IgD-negative memory B cell (primary cell): ENCODE results near the gene HIPK2. TPM values are rescaled to one million over a fixed set of nuclear protein-coding genes. Genes with fewer than 3 reads are reported as not detected.
A peak's percentile ranks its signal among the peaks of the same experiment; 100 is the strongest.

ENCODE experiments used
- H3K27ac Mint-ChIP-seq, 3 donors: one replicate each; pipeline ENCODE4 v1.8.0; 2020 to 2022; ENCODE audit warnings: mild to moderate bottlenecking in 3 of 3, mixed read lengths in 3 of 3, moderate library complexity in 1 of 3
- H3K27me3 Mint-ChIP-seq: one replicate; pipeline ENCODE4 v1.8.0; 2021; ENCODE audit warnings: mixed read lengths
- H3K36me3 Mint-ChIP-seq: one replicate; pipeline ENCODE4 v1.8.0; 2020; ENCODE audit warnings: mild to moderate bottlenecking, mixed read lengths
- H3K4me1 Mint-ChIP-seq, 3 donors: one replicate each; pipeline ENCODE4 v1.8.0; 2020 to 2022; ENCODE audit warnings: mixed read lengths in 3 of 3, mild to moderate bottlenecking in 1 of 3
- H3K4me3 Mint-ChIP-seq, 4 donors: one replicate each; pipeline ENCODE4 v1.8.0; 2020 to 2022; ENCODE audit warnings: mild to moderate bottlenecking in 4 of 4, mixed read lengths in 4 of 4, moderate library complexity in 3 of 4
- H3K9me3 Mint-ChIP-seq, 3 donors: one replicate each; pipeline ENCODE4 v1.8.0; 2020 to 2021; ENCODE audit warnings: mixed read lengths in 3 of 3, mild to moderate bottlenecking in 1 of 3
- polyA plus RNA-seq: library from polyadenylated mRNA; unstranded; fragments of 300-500 nt; fragmentation: Illumina TruSeq; gene quantifications from one replicate; pipeline ENCODE4 v1.2.3, GENCODE V29; 2021

HIPK2 gene
- polyA plus RNA-seq, 1 donor from 2014 or later = 5.5 TPM

DNA sequence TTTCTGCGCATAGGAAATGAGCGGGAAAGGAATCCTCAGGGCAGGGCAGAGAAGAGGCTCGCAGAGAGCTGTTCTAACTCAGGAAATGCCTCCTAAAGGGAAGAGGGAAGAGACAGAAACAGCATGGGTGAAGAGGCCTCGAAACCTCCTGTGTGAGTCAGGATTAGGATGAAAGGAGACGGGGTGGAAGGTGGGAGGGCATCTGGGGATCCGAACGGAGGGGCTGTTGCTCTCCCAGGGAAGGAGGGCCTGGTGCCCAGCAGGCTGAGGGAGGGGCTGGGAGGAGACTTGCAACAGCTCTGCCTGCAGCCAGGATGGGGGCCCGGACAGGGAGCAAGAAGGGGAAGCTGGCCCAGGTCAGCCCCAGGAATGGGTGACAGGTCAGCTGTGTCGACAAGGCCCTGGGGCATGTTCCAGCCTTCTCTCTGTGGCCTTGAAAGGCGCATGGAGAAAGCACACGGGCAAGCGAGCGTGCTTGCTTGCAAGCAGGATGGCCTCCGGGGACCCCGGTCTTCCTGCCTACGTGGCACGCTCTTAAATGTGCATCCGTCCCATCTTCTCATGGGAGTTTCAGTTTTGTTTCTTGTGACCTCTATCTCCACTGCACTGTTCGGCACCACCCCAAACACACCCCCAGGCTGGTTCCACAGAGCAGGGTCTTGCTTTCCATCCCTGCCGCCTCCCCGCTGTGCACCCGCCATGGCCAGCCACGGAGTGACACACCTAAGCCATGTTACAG lies 63.5 kb downstream of the HIPK2 start:
- peak overlapping the region; percentile 69 to 86 (median 78) for H3K4me3 Mint-ChIP-seq
- peaks cover 13 to 44% (median 40%) of the 10 kb centered on the region in 3 donors for H3K4me1 Mint-ChIP-seq
- H3K9me3 Mint-ChIP-seq = no peaks in the 10 kb centered on the region
- peak overlapping the region; percentile 96 to 97 (median 96) for H3K27ac Mint-ChIP-seq
- peaks cover 29% of the 10 kb centered on the region for H3K36me3 Mint-ChIP-seq
- no peaks in the 10 kb centered on the region for H3K27me3 Mint-ChIP-seq

DNA sequence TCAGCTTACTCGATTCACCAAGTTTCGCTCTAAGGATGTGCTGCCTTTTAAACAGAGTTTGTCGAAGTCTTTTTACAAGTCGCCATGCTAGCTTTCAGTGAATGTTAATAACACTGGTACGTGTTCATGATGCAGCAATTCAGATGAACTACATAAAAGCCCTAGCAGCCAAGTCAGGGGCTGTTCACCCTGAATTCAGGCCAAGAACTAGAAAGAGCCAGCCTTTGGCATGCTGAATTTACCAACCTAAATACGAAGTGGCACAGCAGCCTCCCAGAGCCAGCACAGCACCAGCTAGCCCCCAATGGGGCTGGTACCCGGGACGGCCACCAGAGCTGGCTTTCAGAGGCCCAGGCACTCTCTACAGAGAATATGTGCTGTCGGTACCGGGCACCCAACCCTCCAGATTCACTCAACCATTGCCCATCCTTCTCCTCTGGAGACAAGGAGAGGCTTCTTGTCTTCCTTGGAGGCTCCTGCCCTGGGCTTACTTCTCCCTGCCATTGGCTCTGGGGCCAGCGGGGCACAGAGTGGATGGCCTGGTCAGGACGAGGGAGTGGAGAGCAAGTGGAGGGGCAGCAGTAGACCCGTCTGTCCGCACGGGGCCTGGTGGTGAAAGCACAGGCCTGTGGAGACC lies 64.2 kb downstream of the HIPK2 start:
- Mint-ChIP-seq H3K9me3 (no peaks in the 10 kb centered on the region), H3K27me3 (no peaks in the 10 kb centered on the region), H3K4me3 (peak overlapping the region in 3 of 4 donors; percentile 69 to 84 (median 71)), H3K4me1 (peaks cover 13 to 48% (median 44%) of the 10 kb centered on the region in 3 donors), H3K27ac (peak overlapping the region; percentile 96 to 97 (median 96)), H3K36me3 (peaks cover 29% of the 10 kb centered on the region)

DNA sequence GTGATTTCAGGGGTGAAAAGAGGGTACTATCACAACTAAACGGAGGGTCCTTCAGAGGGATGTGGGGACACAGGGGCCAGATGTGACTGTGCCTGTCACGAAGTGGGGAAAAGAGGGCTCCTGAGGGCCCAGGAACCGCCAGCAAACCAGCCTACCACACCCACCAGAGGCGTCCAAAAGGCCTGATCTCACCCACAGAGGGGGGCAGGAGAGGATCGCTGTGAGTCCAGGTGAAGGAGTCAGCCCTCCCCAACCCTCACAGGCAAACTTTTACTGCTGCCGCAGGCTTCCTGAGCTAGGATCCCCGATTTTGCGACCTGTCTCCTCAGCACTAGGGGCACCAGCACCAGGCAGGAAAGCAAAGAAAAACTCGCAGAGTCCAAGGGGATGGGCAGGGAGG lies 64.7 kb downstream of the HIPK2 start:
- H3K4me1 Mint-ChIP-seq = peaks cover 13 to 54% (median 49%) of the 10 kb centered on the region in 3 donors
- H3K36me3 Mint-ChIP-seq = peaks cover 29% of the 10 kb centered on the region
- no peaks in the 10 kb centered on the region for H3K27me3 Mint-ChIP-seq
- H3K9me3 Mint-ChIP-seq = no peaks in the 10 kb centered on the region
- peak overlapping the region in 3 of 4 donors; percentile 7 to 87 (median 28) for H3K4me3 Mint-ChIP-seq
- peak overlapping the region in 2 of 3 donors; percentile 19 to 96 for H3K27ac Mint-ChIP-seq

DNA sequence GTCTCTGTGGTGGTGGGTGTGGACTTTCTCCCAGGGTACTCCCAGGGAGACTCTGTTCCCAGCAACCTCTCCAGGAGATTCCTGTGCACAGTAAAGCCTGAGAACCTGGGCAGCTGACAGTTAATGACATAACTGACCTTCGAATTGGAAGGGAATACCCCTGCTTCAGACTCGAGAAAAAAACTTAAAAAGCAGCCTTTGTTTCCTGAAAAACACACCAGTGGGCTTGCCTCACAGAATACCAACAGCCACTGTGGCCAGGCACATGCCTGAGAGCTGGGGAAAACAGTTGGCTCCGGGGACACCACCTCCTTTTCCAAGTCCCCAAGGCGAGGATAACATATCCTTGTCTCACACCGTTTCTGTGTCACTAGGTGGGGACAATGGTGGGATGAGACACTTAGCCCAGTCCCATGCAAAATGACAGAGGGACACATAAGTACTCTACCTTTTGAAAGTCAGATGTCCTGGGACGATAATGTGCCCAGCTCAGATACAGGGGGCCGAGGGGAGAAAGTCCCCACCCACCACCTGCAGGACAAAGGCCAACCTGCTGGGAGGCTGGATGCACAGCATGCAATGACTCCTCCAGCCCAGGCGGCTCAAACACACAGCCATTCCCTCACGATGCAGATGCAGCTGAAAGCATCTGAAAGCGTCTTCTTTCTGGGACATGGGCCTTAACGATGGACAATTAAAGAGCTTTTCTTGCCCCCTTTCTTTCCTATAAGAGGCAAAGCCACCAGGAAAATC lies 65.6 kb downstream of the HIPK2 start:
- Mint-ChIP-seq H3K27ac (peak overlapping the region in 1 of 3 donors; percentile 96), H3K9me3 (no peaks in the 10 kb centered on the region), H3K4me3 (peak overlapping the region in 2 of 4 donors; percentile 7 to 87), H3K27me3 (no peaks in the 10 kb centered on the region), H3K36me3 (peaks cover 29% of the 10 kb centered on the region), H3K4me1 (peaks cover 18 to 55% (median 55%) of the 10 kb centered on the region in 3 donors)

DNA sequence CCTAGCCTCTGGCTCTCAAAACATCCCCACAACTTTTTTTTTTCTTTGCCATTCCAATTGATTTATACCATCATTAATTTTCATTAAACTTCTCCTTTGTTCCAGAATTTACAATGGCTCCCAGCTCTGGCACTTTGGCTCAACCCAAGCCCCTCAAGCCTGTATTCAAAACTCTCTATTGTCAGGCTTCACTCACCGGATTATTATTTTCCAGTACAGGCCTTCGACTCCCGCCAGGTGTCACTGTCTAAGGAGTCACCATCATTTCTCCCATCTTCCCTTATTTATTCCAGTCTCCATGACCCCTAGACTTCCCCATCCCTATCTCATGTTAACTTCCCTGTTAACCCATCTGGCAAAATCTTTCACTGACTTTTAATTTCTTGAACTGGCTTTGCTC lies 67.8 kb downstream of the HIPK2 start:
- Mint-ChIP-seq H3K27me3 (no peaks in the 10 kb centered on the region), H3K4me3 (peak overlapping the region in 3 of 4 donors; percentile 3 to 69 (median 67)), H3K4me1 (peaks cover 18 to 52% (median 50%) of the 10 kb centered on the region in 3 donors), H3K36me3 (peaks cover 20% of the 10 kb centered on the region), H3K27ac (peak overlapping the region in 2 of 3 donors; percentile 63 to 91), H3K9me3 (no peaks in the 10 kb centered on the region)

DNA sequence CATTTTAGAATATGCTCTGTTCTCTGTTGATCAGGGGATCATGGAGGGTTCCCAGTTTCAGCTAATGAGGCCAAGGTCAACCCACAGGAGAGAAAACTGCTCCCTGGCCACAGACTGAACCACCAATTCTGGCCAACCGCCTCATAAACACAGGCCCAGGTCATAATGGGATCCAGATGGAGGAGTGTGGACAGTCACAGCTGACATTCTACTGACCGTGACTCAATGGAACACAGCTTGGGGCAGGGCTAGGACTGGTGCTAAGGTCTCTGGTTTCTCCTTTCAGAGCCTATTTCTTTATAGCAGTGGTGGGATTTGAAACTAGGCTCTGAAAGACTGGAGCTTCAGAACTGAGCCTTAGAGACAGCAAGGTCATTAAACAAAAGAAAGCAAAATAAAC lies 68.3 kb downstream of the HIPK2 start:
- no peaks in the 10 kb centered on the region for H3K9me3 Mint-ChIP-seq
- peaks cover 18% of the 10 kb centered on the region for H3K36me3 Mint-ChIP-seq
- H3K4me3 Mint-ChIP-seq = no peak overlapping the region
- peak overlapping the region; percentile 31 to 91 (median 77) for H3K27ac Mint-ChIP-seq
- H3K4me1 Mint-ChIP-seq = peaks cover 14 to 52% (median 46%) of the 10 kb centered on the region in 3 donors
- no peaks in the 10 kb centered on the region for H3K27me3 Mint-ChIP-seq

DNA sequence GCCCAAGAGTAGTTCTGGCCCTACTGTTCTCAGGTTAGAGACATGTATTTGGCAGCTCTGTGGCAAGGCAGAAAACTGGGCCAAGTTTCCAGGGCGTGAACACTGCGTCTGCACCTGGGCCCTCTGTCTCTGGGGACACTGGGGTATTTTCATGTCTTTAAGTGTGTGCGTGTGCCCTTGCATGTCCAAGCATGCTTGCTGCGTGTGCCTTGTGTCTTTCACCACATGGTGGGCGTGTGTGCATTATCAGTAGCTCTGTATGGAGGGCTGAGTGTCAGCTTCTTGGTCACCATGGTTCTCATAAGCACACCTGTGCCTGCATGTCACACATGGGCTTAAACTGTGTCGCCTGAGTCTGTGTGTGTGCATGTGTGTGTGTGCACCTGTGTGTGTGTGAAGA lies 69.3 kb downstream of the HIPK2 start:
- Mint-ChIP-seq H3K9me3 (no peaks in the 10 kb centered on the region), H3K4me3 (peak overlapping the region in 3 of 4 donors; percentile 0 to 81 (median 68)), H3K36me3 (peaks cover 17% of the 10 kb centered on the region), H3K27ac (peak overlapping the region; percentile 39 to 96 (median 91)), H3K27me3 (no peaks in the 10 kb centered on the region), H3K4me1 (peaks cover 11 to 50% (median 38%) of the 10 kb centered on the region in 3 donors)

DNA sequence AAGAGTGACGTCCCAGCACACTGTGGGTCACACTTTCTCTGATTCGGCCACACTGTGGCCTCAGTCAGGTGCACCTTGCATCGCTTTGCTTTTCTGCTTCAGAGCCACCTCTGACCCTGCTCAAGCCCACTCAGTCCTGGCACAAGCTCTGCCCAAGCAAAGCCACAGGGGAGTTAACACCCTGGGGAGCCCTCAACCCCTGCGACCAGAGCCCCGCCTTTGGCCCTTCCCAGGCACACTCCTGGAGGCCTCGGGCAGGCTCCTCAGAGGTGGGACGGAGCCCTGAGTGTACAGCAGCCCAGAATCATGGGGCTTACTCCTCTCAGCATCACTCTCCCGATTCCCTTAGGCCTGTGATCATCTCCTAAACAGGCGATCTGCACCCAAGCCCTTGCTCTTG lies 71.0 kb downstream of the HIPK2 start:
- Mint-ChIP-seq H3K36me3 (peaks cover 15% of the 10 kb centered on the region), H3K27ac (peak overlapping the region; percentile 52 to 96 (median 83)), H3K4me1 (peaks cover 21 to 56% (median 43%) of the 10 kb centered on the region in 3 donors)

DNA sequence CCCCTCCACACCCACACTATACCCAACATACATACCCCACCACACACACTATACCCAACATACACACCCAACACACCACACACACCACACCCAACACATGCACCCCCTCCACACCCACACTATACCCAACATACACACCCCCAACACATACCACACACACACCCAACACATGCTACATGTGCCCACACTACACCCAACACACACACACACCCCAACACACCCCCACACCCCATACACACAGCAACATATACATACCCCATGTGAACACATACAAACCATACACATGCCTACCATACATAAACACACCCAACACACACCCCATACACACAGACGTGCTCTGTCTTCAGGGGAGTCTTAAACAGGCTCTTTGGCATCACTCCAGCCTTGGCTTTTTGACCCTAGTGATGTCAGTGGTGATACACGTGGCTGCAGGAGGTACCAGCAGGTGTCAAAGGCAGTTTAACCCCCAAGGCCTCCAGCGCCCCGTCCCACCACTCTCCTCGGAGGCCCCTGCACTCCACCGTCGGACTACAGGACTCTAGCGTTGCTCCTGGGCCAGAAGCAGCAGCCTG lies 73.4 kb downstream of the HIPK2 start:
- H3K9me3 Mint-ChIP-seq = no peaks in the 10 kb centered on the region
- H3K36me3 Mint-ChIP-seq = peaks cover 9% of the 10 kb centered on the region
- H3K27me3 Mint-ChIP-seq = no peaks in the 10 kb centered on the region
- H3K4me3 Mint-ChIP-seq = peak overlapping the region in 2 of 4 donors; percentile 56 to 91
- peaks cover 32 to 63% (median 47%) of the 10 kb centered on the region in 3 donors for H3K4me1 Mint-ChIP-seq
- H3K27ac Mint-ChIP-seq = peak overlapping the region in 2 of 3 donors; percentile 10 to 31

More for the DNA sequence above, 71.0 kb downstream of the HIPK2 start:
- Mint-ChIP-seq H3K4me3 (peak overlapping the region in 1 of 4 donors; percentile 73), H3K9me3 (no peaks in the 10 kb centered on the region), H3K27me3 (no peaks in the 10 kb centered on the region)

DNA sequence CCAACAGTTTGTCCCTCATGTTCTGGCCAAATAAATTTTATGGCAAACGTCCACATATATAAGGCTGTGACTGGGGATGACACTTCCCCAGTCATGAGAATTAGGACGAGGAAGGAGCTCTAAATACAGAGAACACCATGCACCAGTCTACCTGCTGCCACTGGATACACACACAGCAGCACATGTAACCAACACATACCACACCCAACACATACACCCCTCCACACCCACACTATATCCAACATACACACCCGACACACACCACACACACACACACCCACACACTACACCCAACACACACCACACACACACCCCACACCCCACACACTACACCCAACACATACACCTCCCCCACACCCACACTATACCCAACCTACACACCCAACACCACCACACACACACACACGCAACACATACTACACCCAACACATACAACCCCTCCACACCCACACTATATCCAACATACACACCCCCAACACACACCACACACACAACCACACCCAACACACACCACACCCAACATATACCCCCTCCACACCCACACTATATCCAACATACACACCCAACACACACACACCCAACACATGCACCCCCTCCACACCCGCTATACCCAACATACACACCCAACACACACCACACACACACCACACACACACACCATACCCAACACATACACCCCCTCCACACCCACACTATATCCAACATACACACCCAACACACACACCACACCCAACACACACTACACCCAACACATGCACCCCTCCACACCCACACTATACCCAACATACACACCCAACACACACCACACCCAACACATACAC lies 74.1 kb downstream of the HIPK2 start:
- Mint-ChIP-seq H3K4me3 (peak overlapping the region in 3 of 4 donors; percentile 27 to 81 (median 73)), H3K9me3 (no peaks in the 10 kb centered on the region), H3K27me3 (no peaks in the 10 kb centered on the region), H3K27ac (peak overlapping the region; percentile 67 to 97 (median 95)), H3K4me1 (peaks cover 37 to 66% (median 48%) of the 10 kb centered on the region in 3 donors), H3K36me3 (peaks cover 11% of the 10 kb centered on the region)

DNA sequence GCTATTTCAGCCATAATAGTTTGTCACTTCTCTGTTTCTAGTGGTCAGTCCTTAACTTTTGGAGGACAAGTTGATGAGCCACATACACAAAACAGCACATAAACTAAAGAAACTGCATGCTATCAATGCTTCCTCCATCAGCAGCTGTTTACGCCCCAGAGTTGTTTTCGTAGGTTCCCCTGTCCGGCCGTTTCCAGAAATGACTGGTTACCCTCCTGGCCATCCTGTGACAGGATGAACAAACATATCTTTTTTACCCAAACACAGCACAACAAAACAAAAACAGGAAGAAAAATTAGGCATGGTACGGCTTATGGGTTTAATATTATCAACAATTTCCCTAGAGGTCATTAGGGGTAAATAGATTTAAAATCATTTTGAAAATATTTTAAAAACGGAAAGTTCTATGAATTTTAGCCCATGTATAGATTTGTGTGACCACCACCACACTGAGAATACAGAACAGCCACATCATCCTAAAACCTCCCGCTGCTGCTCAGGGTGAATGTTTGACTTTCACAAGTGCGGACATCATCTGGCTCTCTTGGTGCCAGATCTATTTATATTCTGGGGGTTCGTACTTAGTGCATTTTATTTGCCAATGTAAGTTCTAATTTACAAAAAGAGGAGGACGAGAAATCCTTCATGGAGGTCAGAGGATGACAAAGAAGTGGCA lies 74.8 kb downstream of the HIPK2 start:
- Mint-ChIP-seq H3K4me3 (peak overlapping the region; percentile 27 to 81 (median 65)), H3K4me1 (peaks cover 43 to 65% (median 48%) of the 10 kb centered on the region in 3 donors), H3K9me3 (no peaks in the 10 kb centered on the region), H3K27ac (peak overlapping the region; percentile 67 to 97 (median 95)), H3K36me3 (peaks cover 13% of the 10 kb centered on the region), H3K27me3 (no peaks in the 10 kb centered on the region)

DNA sequence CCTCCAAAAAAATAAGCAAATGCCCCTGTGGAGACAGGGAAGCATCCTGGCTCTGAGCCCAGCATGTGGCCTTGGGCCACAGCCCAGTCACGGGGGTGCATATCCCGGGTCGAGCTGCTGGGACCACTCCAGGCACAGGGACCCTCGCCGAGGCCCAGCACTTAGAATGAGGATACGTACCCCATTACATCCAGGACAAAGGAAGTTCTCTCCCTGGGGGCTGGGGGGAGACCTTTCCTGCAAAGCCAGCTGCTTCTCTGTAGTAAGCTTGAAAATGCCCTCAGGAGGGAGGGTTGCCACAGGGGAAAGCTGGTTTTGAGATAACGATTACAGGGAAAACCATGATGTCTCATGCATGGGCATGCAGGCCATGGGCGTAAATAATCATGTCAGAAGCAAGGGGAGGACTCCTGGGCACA lies 75.5 kb downstream of the HIPK2 start:
- no peaks in the 10 kb centered on the region for H3K27me3 Mint-ChIP-seq
- H3K36me3 Mint-ChIP-seq = peaks cover 13% of the 10 kb centered on the region
- no peaks in the 10 kb centered on the region for H3K9me3 Mint-ChIP-seq
- H3K4me1 Mint-ChIP-seq = peaks cover 39 to 65% (median 42%) of the 10 kb centered on the region in 3 donors
- peak overlapping the region in 3 of 4 donors; percentile 27 to 81 (median 73) for H3K4me3 Mint-ChIP-seq
- H3K27ac Mint-ChIP-seq = peak overlapping the region; percentile 67 to 97 (median 95)

DNA sequence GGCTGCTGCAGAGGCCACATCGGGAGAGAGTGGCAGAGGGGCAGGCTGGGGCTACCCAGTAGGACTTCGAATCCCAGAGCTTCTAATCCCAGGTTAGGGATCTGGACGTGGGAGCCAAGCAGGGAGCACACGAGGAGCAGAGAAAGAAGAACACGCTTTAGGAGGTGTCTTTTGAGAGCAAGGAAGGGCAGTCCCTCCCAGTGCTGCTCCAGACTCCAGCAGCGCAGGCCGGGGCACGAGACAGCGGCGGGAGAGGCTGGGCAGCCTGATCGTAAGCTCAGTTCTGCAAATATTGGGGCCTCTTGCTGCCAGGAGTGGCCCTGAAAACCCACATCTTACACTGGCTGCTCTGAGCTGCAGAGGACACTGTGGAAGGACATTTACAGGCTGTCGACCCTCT lies 75.9 kb downstream of the HIPK2 start:
- peaks cover 13% of the 10 kb centered on the region for H3K36me3 Mint-ChIP-seq
- H3K4me1 Mint-ChIP-seq = peaks cover 43 to 66% (median 46%) of the 10 kb centered on the region in 3 donors
- H3K9me3 Mint-ChIP-seq = no peaks in the 10 kb centered on the region
- H3K4me3 Mint-ChIP-seq = no peak overlapping the region
- H3K27ac Mint-ChIP-seq = peak overlapping the region in 2 of 3 donors; percentile 81 to 99
- H3K27me3 Mint-ChIP-seq = no peaks in the 10 kb centered on the region
